Kidney epithelial cell (primary cell): ENCODE measurements around the gene RAP1GAP. TPM values are rescaled to one million over a fixed set of nuclear protein-coding genes. Genes with fewer than 3 reads are reported as not detected.

Experiments used
- DNase-seq: peaks from one replicate; pipeline ENCODE4 v3.0.0-alpha.2; 2010; ENCODE audit warnings: low read depth
- H3K27me3 ChIP-seq: 2 replicates; pipeline ENCODE4 v1.6.0; 2011; ENCODE audit warnings: low read length; ENCODE audit not compliant: control insufficient read depth, insufficient read depth
- H3K36me3 ChIP-seq: 2 replicates; pipeline ENCODE4 v1.5.1; 2011; ENCODE audit warnings: low read length; ENCODE audit not compliant: control insufficient read depth, insufficient read depth
- H3K4me3 ChIP-seq: 2 replicates; pipeline ENCODE4 v1.5.1; 2011; ENCODE audit warnings: low read depth, mild to moderate bottlenecking, control low read depth, low read length
- CTCF ChIP-seq: IDR thresholded peaks from 2 replicates; pipeline ENCODE4 v1.5.1; 2011; ENCODE audit warnings: mild to moderate bottlenecking, moderate library complexity, low read length, control low read depth, inconsistent platforms; ENCODE audit not compliant: insufficient read depth, poor library complexity, severe bottlenecking
- total RNA-seq: library from RNA; depleted of rRNA; stranded (reverse); fragments of >200 nt; gene quantifications from 2 replicates; pipeline ENCODE4 v1.2.3, GENCODE V29; 2015

The RAP1GAP gene
- total RNA-seq, 1 donor from 2014 or later: 7.1 TPM

- H3K4me3 ChIP-seq: no peak overlapping the region
- no peaks in the 10 kb centered on the region for H3K36me3 ChIP-seq
- no peak for TF ChIP-seq CTCF
- peaks cover 7% of the 10 kb centered on the region for H3K27me3 ChIP-seq
- DNase-seq: no peak
Measured at GRCh38 chr1:21610989-21611785, 58.0 kb downstream of the RAP1GAP start.

GRCh38 chr1:21610027-21610426 lies 59.1 kb downstream of the RAP1GAP start:
- no peak for DNase-seq
- H3K4me3 ChIP-seq: no peak overlapping the region

GRCh38 chr1:21608798-21609197 lies 60.4 kb downstream of the RAP1GAP start:
- H3K4me3 ChIP-seq: no peak overlapping the region
- H3K27me3 ChIP-seq: peaks cover 4% of the 10 kb centered on the region
- no peaks in the 10 kb centered on the region for H3K36me3 ChIP-seq
- TF ChIP-seq CTCF: no peak
- DNase-seq: no peak

More at GRCh38 chr1:21610027-21610426, 59.1 kb downstream of the RAP1GAP start:
- Histone ChIP-seq H3K27me3 (peaks cover 6% of the 10 kb centered on the region), H3K36me3 (no peaks in the 10 kb centered on the region)
- no peak for TF ChIP-seq CTCF

- H3K27me3 ChIP-seq: peaks cover under 1% of the 10 kb centered on the region
- no peak overlapping the region for H3K4me3 ChIP-seq
- TF ChIP-seq CTCF: no peak
- no peaks in the 10 kb centered on the region for H3K36me3 ChIP-seq
- peak; percentile 54 for DNase-seq
Measured at GRCh38 chr1:21607549-21608529, 61.3 kb downstream of the RAP1GAP start.

GRCh38 chr1:21605964-21606705 lies 63.0 kb downstream of the RAP1GAP start:
- H3K4me3 ChIP-seq: no peak overlapping the region
- no peak for TF ChIP-seq CTCF
- DNase-seq: no peak
- no peaks in the 10 kb centered on the region for H3K27me3 ChIP-seq
- no peaks in the 10 kb centered on the region for H3K36me3 ChIP-seq
